GM19238 (cell line): Measurements from ENCODE around the gene DAPK2.

ENCODE experiments used
- DNase-seq: peaks from one replicate; pipeline ENCODE4 v3.0.0; 2011; ENCODE audit warnings: low spot score; ENCODE audit not compliant: insufficient read length

The DAPK2 gene

GRCh38 chr15:63870487-63871209, 175.6 kb downstream of the DAPK2 start:
- no peak for DNase-seq

GRCh38 chr15:63870043-63870394, 176.3 kb downstream of the DAPK2 start:
- no peak for DNase-seq

GRCh38 chr15:63869371-63870042, 176.8 kb downstream of the DAPK2 start:
- DNase-seq = no peak

GRCh38 chr15:63864186-63864585, 182.1 kb downstream of the DAPK2 start:
- no peak for DNase-seq

GRCh38 chr15:63861946-63862517, 184.3 kb downstream of the DAPK2 start:
- no peak for DNase-seq

- no peak for DNase-seq
These were observed 185.7 kb downstream of the DAPK2 start for GRCh38 chr15:63860555-63860954.

- no peak for DNase-seq
These were observed 186.1 kb downstream of the DAPK2 start for GRCh38 chr15:63860155-63860554.

- DNase-seq = no peak
These were observed 187.4 kb downstream of the DAPK2 start for GRCh38 chr15:63858881-63859280.

- DNase-seq = no peak
These were observed 187.8 kb downstream of the DAPK2 start for GRCh38 chr15:63858448-63858847.

- no peak for DNase-seq
These were observed 188.8 kb downstream of the DAPK2 start for GRCh38 chr15:63857461-63857856.
